Subcutaneous abdominal adipose tissue (tissue), 5 donors: ENCODE data around the gene CASQ2.

ENCODE experiments used
- H3K27ac ChIP-seq: one replicate; pipeline ENCODE4 v1.7.0; 2013; ENCODE audit warnings: low read depth, mild to moderate bottlenecking, inconsistent platforms, low read length, moderate library complexity
- H3K27me3 ChIP-seq, 5 donors: one replicate each; pipeline ENCODE4 v1.7.0; 2013; ENCODE audit warnings: low read length in 5 of 5, inconsistent platforms in 1 of 5; ENCODE audit not compliant: control insufficient read depth in 5 of 5, insufficient read depth in 4 of 5
- H3K36me3 ChIP-seq, 5 donors: one replicate each; pipeline ENCODE4 v1.7.0; 2013; ENCODE audit warnings: low read length in 5 of 5; ENCODE audit not compliant: control insufficient read depth in 5 of 5, insufficient read depth in 5 of 5
- H3K4me1 ChIP-seq, 5 donors: one replicate each; pipeline ENCODE4 v1.7.0; 2013; ENCODE audit warnings: low read length in 5 of 5, mild to moderate bottlenecking in 3 of 5, moderate library complexity in 1 of 5; ENCODE audit not compliant: control insufficient read depth in 5 of 5, insufficient read depth in 5 of 5
- H3K4me3 ChIP-seq, 5 donors: one replicate each; pipeline ENCODE4 v1.7.0; 2013; ENCODE audit warnings: low read length in 5 of 5, low read depth in 1 of 5
- H3K9ac ChIP-seq, 5 donors: one replicate each; pipeline ENCODE4 v1.7.0; 2013; ENCODE audit warnings: low read length in 5 of 5, mild to moderate bottlenecking in 4 of 5, moderate library complexity in 3 of 5
- H3K9me3 ChIP-seq, 5 donors: one replicate each; pipeline ENCODE4 v1.7.0; 2013; ENCODE audit warnings: low read length in 5 of 5; ENCODE audit not compliant: control insufficient read depth in 5 of 5
- donor health status: healthy.
- donor health status: healthy.
- donor health status: healthy.
- donor health status: healthy.
- donor health status: healthy.

Gene CASQ2

GRCh38 chr1:115705963-115706362 is 62.6 kb downstream of the CASQ2 start:
- peaks cover 0 to 9% (median 2%) of the 10 kb centered on the region in 5 donors for H3K27me3 ChIP-seq
- no peak overlapping the region for H3K9ac ChIP-seq
- no peaks in the 10 kb centered on the region for H3K9me3 ChIP-seq
- no peaks in the 10 kb centered on the region for H3K4me1 ChIP-seq
- no peak overlapping the region for H3K27ac ChIP-seq
- no peaks in the 10 kb centered on the region for H3K36me3 ChIP-seq
- H3K4me3 ChIP-seq = no peak overlapping the region

GRCh38 chr1:115705085-115705951 is 63.2 kb downstream of the CASQ2 start:
- H3K9me3 ChIP-seq = no peaks in the 10 kb centered on the region
- no peak overlapping the region for H3K9ac ChIP-seq
- H3K36me3 ChIP-seq = no peaks in the 10 kb centered on the region
- H3K27ac ChIP-seq = no peak overlapping the region
- H3K4me1 ChIP-seq = no peaks in the 10 kb centered on the region
- peaks cover 0 to 4% (median 0%) of the 10 kb centered on the region in 5 donors for H3K27me3 ChIP-seq
- H3K4me3 ChIP-seq = no peak overlapping the region

GRCh38 chr1:115702959-115703358 is 65.6 kb downstream of the CASQ2 start:
- Histone ChIP-seq H3K4me1 (no peaks in the 10 kb centered on the region), H3K4me3 (no peak overlapping the region), H3K9ac (no peak overlapping the region), H3K36me3 (no peaks in the 10 kb centered on the region), H3K27me3 (no peaks in the 10 kb centered on the region), H3K27ac (no peak overlapping the region), H3K9me3 (no peaks in the 10 kb centered on the region)

- no peaks in the 10 kb centered on the region for H3K4me1 ChIP-seq
- H3K27me3 ChIP-seq = no peaks in the 10 kb centered on the region
- H3K27ac ChIP-seq = no peak overlapping the region
- no peaks in the 10 kb centered on the region for H3K9me3 ChIP-seq
- no peak overlapping the region for H3K4me3 ChIP-seq
- no peak overlapping the region for H3K9ac ChIP-seq
- no peaks in the 10 kb centered on the region for H3K36me3 ChIP-seq
Observed at GRCh38 chr1:115701090-115701489, 67.4 kb downstream of the CASQ2 start.

DNA sequence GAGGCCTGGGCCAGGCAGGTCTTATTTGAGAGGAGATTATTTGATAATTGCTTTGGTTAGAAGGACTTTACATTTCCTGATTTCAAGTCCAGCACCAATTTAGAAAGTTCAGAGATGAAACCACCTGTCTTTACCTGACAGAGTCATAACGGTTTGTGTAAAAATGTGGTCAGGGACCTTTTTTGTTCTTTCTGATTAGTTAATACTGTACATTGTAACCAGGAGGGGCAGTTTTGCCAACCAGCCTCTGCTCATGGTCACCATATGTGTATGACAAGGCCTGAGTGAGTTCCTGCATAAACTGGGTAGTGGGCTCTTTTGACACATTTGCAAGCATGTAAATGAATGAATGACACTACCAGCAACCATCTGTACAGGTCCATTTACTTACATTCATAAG is 70.9 kb downstream of the CASQ2 start:
- no peaks in the 10 kb centered on the region for H3K4me1 ChIP-seq

GRCh38 chr1:115694805-115695204 is 73.7 kb downstream of the CASQ2 start:
- H3K27me3 ChIP-seq = no peaks in the 10 kb centered on the region
- no peak overlapping the region for H3K4me3 ChIP-seq
- peaks cover 3 to 30% (median 26%) of the 10 kb centered on the region in 5 donors for H3K36me3 ChIP-seq
- no peaks in the 10 kb centered on the region for H3K4me1 ChIP-seq
- H3K27ac ChIP-seq = no peak overlapping the region
- no peak overlapping the region for H3K9ac ChIP-seq
- H3K9me3 ChIP-seq = no peaks in the 10 kb centered on the region

More for the DNA sequence above, 70.9 kb downstream of the CASQ2 start:
- no peak overlapping the region for H3K9ac ChIP-seq
- H3K36me3 ChIP-seq = peaks cover 0 to 3% (median under 1%) of the 10 kb centered on the region in 5 donors
- no peak overlapping the region for H3K4me3 ChIP-seq
- H3K9me3 ChIP-seq = no peaks in the 10 kb centered on the region
- H3K27ac ChIP-seq = no peak overlapping the region
- no peaks in the 10 kb centered on the region for H3K27me3 ChIP-seq

- no peaks in the 10 kb centered on the region for H3K4me1 ChIP-seq
- H3K36me3 ChIP-seq = peaks cover 3 to 30% (median 28%) of the 10 kb centered on the region in 5 donors
- H3K9me3 ChIP-seq = no peaks in the 10 kb centered on the region
- H3K4me3 ChIP-seq = no peak overlapping the region
- no peak overlapping the region for H3K9ac ChIP-seq
- no peak overlapping the region for H3K27ac ChIP-seq
- H3K27me3 ChIP-seq = no peaks in the 10 kb centered on the region
Observed at GRCh38 chr1:115692224-115692623, 76.3 kb downstream of the CASQ2 start.

DNA sequence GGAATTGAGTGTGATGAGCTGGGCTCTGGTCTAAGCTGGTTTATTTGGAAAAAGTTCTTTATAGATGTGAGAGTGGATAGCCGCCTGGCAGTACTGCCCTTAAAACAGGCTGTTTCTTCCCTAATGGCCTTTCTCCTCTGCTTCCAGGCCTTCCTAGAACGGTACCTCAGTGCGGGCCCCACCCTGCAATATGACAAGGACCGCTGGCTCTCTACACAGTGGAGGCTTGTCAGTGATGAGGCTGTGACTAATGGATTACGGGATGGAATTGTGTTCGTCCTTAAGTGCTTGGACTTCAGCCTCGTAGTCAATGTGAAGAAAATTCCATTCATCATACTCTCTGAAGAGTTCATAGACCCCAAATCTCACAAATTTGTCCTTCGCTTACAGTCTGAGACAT is 77.5 kb downstream of the CASQ2 start:
- H3K9me3 ChIP-seq = no peaks in the 10 kb centered on the region
- H3K27ac ChIP-seq = no peak overlapping the region
- H3K4me1 ChIP-seq = no peaks in the 10 kb centered on the region
- H3K27me3 ChIP-seq = no peaks in the 10 kb centered on the region
- peaks cover 9 to 31% (median 28%) of the 10 kb centered on the region in 5 donors for H3K36me3 ChIP-seq
- no peak overlapping the region for H3K4me3 ChIP-seq
- no peak overlapping the region for H3K9ac ChIP-seq

DNA sequence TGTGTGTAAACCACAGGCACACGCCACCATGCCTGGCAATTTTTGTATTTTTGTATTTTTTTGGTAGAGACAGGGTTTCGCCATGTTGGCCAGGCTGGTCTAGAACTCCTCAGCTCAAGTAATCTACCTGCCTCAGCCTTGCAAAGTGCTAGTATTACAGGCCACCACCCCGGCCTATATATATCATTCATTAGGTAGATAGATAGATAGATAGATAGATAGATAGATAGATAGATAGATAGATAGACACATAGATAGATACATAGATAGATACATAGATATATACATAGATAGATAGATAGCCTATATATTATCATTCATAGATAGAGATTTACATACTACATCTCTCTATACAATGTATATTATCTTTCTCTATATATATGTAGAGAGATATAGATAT is 80.8 kb downstream of the CASQ2 start:
- Histone ChIP-seq H3K27ac (no peak overlapping the region), H3K27me3 (no peaks in the 10 kb centered on the region), H3K9me3 (no peaks in the 10 kb centered on the region), H3K36me3 (peaks cover 12 to 54% (median 48%) of the 10 kb centered on the region in 5 donors), H3K9ac (no peak overlapping the region), H3K4me3 (no peak overlapping the region), H3K4me1 (no peaks in the 10 kb centered on the region)

GRCh38 chr1:115685029-115685705 is 83.3 kb downstream of the CASQ2 start:
- Histone ChIP-seq H3K27me3 (no peaks in the 10 kb centered on the region), H3K9me3 (no peaks in the 10 kb centered on the region), H3K36me3 (peaks cover 9 to 33% (median 28%) of the 10 kb centered on the region in 5 donors), H3K9ac (no peak overlapping the region), H3K27ac (no peak overlapping the region), H3K4me1 (peaks cover 0 to 2% (median under 1%) of the 10 kb centered on the region in 5 donors), H3K4me3 (no peak overlapping the region)
